NT2/D1 (cell line): ENCODE results near the gene RPS18.
"Not testable (repeated sequence)": the region's sequence is repeated elsewhere in the genome, so short reads cannot be mapped to it uniquely, and the experiment has no call there.

Experiments
- DNase-seq: peaks from one replicate; pipeline ENCODE4 v3.0.0-alpha.2; 2011; ENCODE audit warnings: low read depth, low spot score
- H3K27me3 ChIP-seq: 2 replicates; pipeline ENCODE4 v1.6.0; 2011; ENCODE audit warnings: mild to moderate bottlenecking; ENCODE audit not compliant: insufficient read length, insufficient read depth
- H3K36me3 ChIP-seq: 2 replicates; pipeline ENCODE4 v1.6.1; 2011; ENCODE audit warnings: mild to moderate bottlenecking, low read length, mixed read lengths; ENCODE audit not compliant: insufficient read depth, insufficient read length
- H3K4me1 ChIP-seq: 2 replicates; pipeline ENCODE4 v1.5.1; 2011; ENCODE audit not compliant: insufficient read depth, insufficient read length
- H3K4me3 ChIP-seq: 2 replicates; pipeline ENCODE4 v1.5.1; 2011; ENCODE audit warnings: low read depth; ENCODE audit not compliant: insufficient read length
- H3K9ac ChIP-seq: 2 replicates; pipeline ENCODE4 v1.6.0; 2011; ENCODE audit warnings: low read depth; ENCODE audit not compliant: insufficient read length
- H3K9me3 ChIP-seq: 2 replicates; pipeline ENCODE4 v1.5.1; 2011; ENCODE audit warnings: mild to moderate bottlenecking, low read length; ENCODE audit not compliant: insufficient read depth
- SUZ12 ChIP-seq: IDR thresholded peaks from 2 replicates; pipeline ENCODE4 v1.6.1; 2011; ENCODE audit not compliant: insufficient read length, insufficient read depth; ENCODE audit errors: extremely low read depth
- YY1 ChIP-seq: IDR thresholded peaks from 2 replicates; pipeline ENCODE4 v1.6.1; 2011; ENCODE audit not compliant: insufficient read length, insufficient read depth
- ZNF274 ChIP-seq: IDR thresholded peaks from 2 replicates; pipeline ENCODE4 v1.6.1; 2011; ENCODE audit warnings: mild to moderate bottlenecking, low read depth, low read length

The RPS18 gene

GRCh38 chr6:33252759-33253158 is 19.1 kb upstream of the RPS18 start:
- Histone ChIP-seq H3K4me3 (no peak overlapping the region), H3K9ac (no peak overlapping the region), H3K27me3 (peaks cover 3% of the 10 kb centered on the region), H3K36me3 (peaks cover 16% of the 10 kb centered on the region), H3K4me1 (peaks cover 3% of the 10 kb centered on the region), H3K9me3 (no peaks in the 10 kb centered on the region)
- DNase-seq = no peak
- TF ChIP-seq ZNF274 = no peak

- peaks cover 2% of the 10 kb centered on the region for H3K4me1 ChIP-seq
- H3K36me3 ChIP-seq = peaks cover 16% of the 10 kb centered on the region
- H3K9ac ChIP-seq = no peak overlapping the region
- no peak for DNase-seq
- no peaks in the 10 kb centered on the region for H3K27me3 ChIP-seq
- H3K4me3 ChIP-seq = no peak overlapping the region
- no peaks in the 10 kb centered on the region for H3K9me3 ChIP-seq
- TF ChIP-seq SUZ12 = no peak
- TF ChIP-seq ZNF274 = no peak
- TF ChIP-seq YY1 = no peak
Measured at GRCh38 chr6:33254591-33254990, 17.3 kb upstream of the RPS18 start.

- Histone ChIP-seq H3K27me3 (no peaks in the 10 kb centered on the region), H3K9ac (no peak overlapping the region), H3K9me3 (no peaks in the 10 kb centered on the region), H3K4me3 (no peak overlapping the region), H3K4me1 (no peaks in the 10 kb centered on the region), H3K36me3 (peaks cover 15% of the 10 kb centered on the region)
- no peak for DNase-seq
- TF ChIP-seq ZNF274 (no peak), YY1 (no peak)
Measured at GRCh38 chr6:33259032-33259431, 12.8 kb upstream of the RPS18 start.

- not testable (repeated sequence) for H3K4me1 ChIP-seq, DNase-seq, H3K9ac ChIP-seq, H3K9me3 ChIP-seq, H3K4me3 ChIP-seq, H3K27me3 ChIP-seq
- peaks cover 42% of the 10 kb centered on the region for H3K36me3 ChIP-seq
Measured at GRCh38 chr6:33262490-33262889, 9.4 kb upstream of the RPS18 start.

GRCh38 chr6:33264015-33264414 is 7.9 kb upstream of the RPS18 start:
- peaks cover 57% of the 10 kb centered on the region for H3K36me3 ChIP-seq
- H3K4me3 ChIP-seq = no peak overlapping the region
- no peak overlapping the region for H3K9ac ChIP-seq

GRCh38 chr6:33271117-33271467 is 783 bp upstream of the RPS18 start:
- peak overlapping the region; percentile 86 for H3K4me3 ChIP-seq
- H3K36me3 ChIP-seq = peaks cover 80% of the 10 kb centered on the region
- H3K9ac ChIP-seq = peak overlapping the region; percentile 94
- no peaks in the 10 kb centered on the region for H3K4me1 ChIP-seq
- H3K9me3 ChIP-seq = no peaks in the 10 kb centered on the region
- DNase-seq = no peak
- H3K27me3 ChIP-seq = no peaks in the 10 kb centered on the region
- TF ChIP-seq YY1 (no peak), SUZ12 (no peak), ZNF274 (no peak)

More at GRCh38 chr6:33264015-33264414, 7.9 kb upstream of the RPS18 start:
- no peak for TF ChIP-seq ZNF274
- TF ChIP-seq SUZ12 = no peak
- TF ChIP-seq YY1 = no peak
- DNase-seq = no peak
- Histone ChIP-seq H3K9me3 (no peaks in the 10 kb centered on the region), H3K4me1 (no peaks in the 10 kb centered on the region), H3K27me3 (no peaks in the 10 kb centered on the region)

- Histone ChIP-seq H3K27me3 (no peaks in the 10 kb centered on the region), H3K4me1 (no peaks in the 10 kb centered on the region), H3K9me3 (no peaks in the 10 kb centered on the region), H3K9ac (peak overlapping the region; percentile 97), H3K36me3 (peaks cover 71% of the 10 kb centered on the region), H3K4me3 (peak overlapping the region; percentile 86)
- no peak for TF ChIP-seq ZNF274
- TF ChIP-seq YY1 = no peak
- no peak for TF ChIP-seq SUZ12
- no peak for DNase-seq
Measured at GRCh38 chr6:33272275-33273128, 627 bp downstream of the RPS18 start.
